Natural killer cell treated with Interleukin-12 subunit alpha and Interleukin-12 subunit beta and Interleukin-15 and Interleukin-18, amount 100 ng/mL, for 72 hours (primary cell): ENCODE data around the gene RBM4. TPM values are rescaled to one million over a fixed set of nuclear protein-coding genes. Genes with fewer than 3 reads are reported as not detected.

Experiments used
- ATAC-seq, 2 donors: fragments of 150-1000 bp; cut with Tn5 transposase in 1 of 2; sonication (Bioruptor Pico), chemical (Tn5 transposase) in 1 of 2; 2 replicates each; pipeline ENCODE4 v1.10.0; 2021
- DNase-seq: peaks from one replicate; pipeline ENCODE4 v3.0.0; 2022; ENCODE audit warnings: low spot score
- H3K27ac Mint-ChIP-seq, 2 donors: 1 replicate in 1 of 2; 2 replicates in 1 of 2; pipeline ENCODE4 v1.8.0; 2022; ENCODE audit warnings: mixed read lengths in 2 of 2, mild to moderate bottlenecking in 1 of 2, moderate library complexity in 1 of 2
- H3K27me3 Mint-ChIP-seq, 2 donors: 1 replicate in 1 of 2; 2 replicates in 1 of 2; pipeline ENCODE4 v1.8.0; 2022; ENCODE audit warnings: mixed read lengths in 2 of 2
- H3K36me3 Mint-ChIP-seq: one replicate; pipeline ENCODE4 v1.8.0; 2022; ENCODE audit warnings: mixed read lengths
- H3K4me1 Mint-ChIP-seq, 2 donors: 1 replicate in 1 of 2; 2 replicates in 1 of 2; pipeline ENCODE4 v1.8.0; 2022; ENCODE audit warnings: low read depth in 2 of 2, mixed read lengths in 2 of 2, mild to moderate bottlenecking in 1 of 2
- H3K4me3 Mint-ChIP-seq: one replicate; pipeline ENCODE4 v1.8.0; 2022; ENCODE audit warnings: mixed read lengths
- H3K9me3 Mint-ChIP-seq: 2 replicates; pipeline ENCODE4 v1.8.0; 2022; ENCODE audit warnings: mixed read lengths
- total RNA-seq, 2 donors: library from RNA; stranded (reverse); gene quantifications; one replicate each; pipeline ENCODE4 v1.2.3, GENCODE V29; 2022

RBM4 gene
- total RNA-seq, 2 donors from 2014 or later: 142 to 162 TPM

GRCh38 chr11:66651016-66651415 is 12.5 kb downstream of the RBM4 start:
- no peaks in the 10 kb centered on the region for H3K27me3 Mint-ChIP-seq
- ATAC-seq (peak in 1 of 2 donors; percentile 20), DNase-seq (no peak)
- peaks cover 22 to 24% of the 10 kb centered on the region in 2 donors for H3K4me1 Mint-ChIP-seq
- peaks cover 18% of the 10 kb centered on the region for H3K36me3 Mint-ChIP-seq
- no peaks in the 10 kb centered on the region for H3K9me3 Mint-ChIP-seq
- no peak overlapping the region for H3K4me3 Mint-ChIP-seq
- H3K27ac Mint-ChIP-seq: no peak overlapping the region

GRCh38 chr11:66652651-66653050 is 14.1 kb downstream of the RBM4 start:
- Mint-ChIP-seq H3K27me3 (no peaks in the 10 kb centered on the region), H3K4me1 (peaks cover 6 to 10% of the 10 kb centered on the region in 2 donors), H3K9me3 (no peaks in the 10 kb centered on the region), H3K27ac (peak overlapping the region in 1 of 2 donors; percentile 85), H3K4me3 (no peak overlapping the region), H3K36me3 (peaks cover 1% of the 10 kb centered on the region)
- DNase-seq: no peak
- ATAC-seq: no peak

- H3K27ac Mint-ChIP-seq: peak overlapping the region in 1 of 2 donors; percentile 85
Measured at GRCh38 chr11:66653123-66653522, 14.6 kb downstream of the RBM4 start.

GRCh38 chr11:66659763-66660162 is 21.3 kb downstream of the RBM4 start:
- Mint-ChIP-seq H3K27me3 (no peaks in the 10 kb centered on the region), H3K4me3 (no peak overlapping the region), H3K4me1 (peaks cover 10 to 11% of the 10 kb centered on the region in 2 donors), H3K9me3 (no peaks in the 10 kb centered on the region), H3K27ac (peak overlapping the region in 1 of 2 donors; percentile 7), H3K36me3 (peaks cover 7% of the 10 kb centered on the region)
- DNase-seq: no peak
- ATAC-seq: no peak

More at GRCh38 chr11:66653123-66653522, 14.6 kb downstream of the RBM4 start:
- DNase-seq (no peak), ATAC-seq (peak in 1 of 2 donors; percentile 31)
- no peaks in the 10 kb centered on the region for H3K9me3 Mint-ChIP-seq
- H3K4me3 Mint-ChIP-seq: no peak overlapping the region
- no peaks in the 10 kb centered on the region for H3K27me3 Mint-ChIP-seq
- H3K36me3 Mint-ChIP-seq: no peaks in the 10 kb centered on the region
- H3K4me1 Mint-ChIP-seq: peaks cover 4 to 9% of the 10 kb centered on the region in 2 donors

GRCh38 chr11:66663741-66664296 is 25.3 kb downstream of the RBM4 start:
- no peak for DNase-seq
- H3K4me3 Mint-ChIP-seq: no peak overlapping the region
- H3K27me3 Mint-ChIP-seq: no peaks in the 10 kb centered on the region
- no peaks in the 10 kb centered on the region for H3K9me3 Mint-ChIP-seq
- peaks cover 9 to 17% of the 10 kb centered on the region in 2 donors for H3K4me1 Mint-ChIP-seq
- ATAC-seq: no peak
- H3K36me3 Mint-ChIP-seq: peaks cover 18% of the 10 kb centered on the region
- H3K27ac Mint-ChIP-seq: no peak overlapping the region

GRCh38 chr11:66665369-66665768 is 26.9 kb downstream of the RBM4 start:
- DNase-seq (no peak), ATAC-seq (no peak)
- Mint-ChIP-seq H3K4me3 (no peak overlapping the region), H3K36me3 (peaks cover 17% of the 10 kb centered on the region), H3K4me1 (peaks cover 8 to 17% of the 10 kb centered on the region in 2 donors), H3K27ac (peak overlapping the region in 1 of 2 donors; percentile 6), H3K27me3 (no peaks in the 10 kb centered on the region), H3K9me3 (no peaks in the 10 kb centered on the region)

GRCh38 chr11:66670816-66671215 is 32.3 kb downstream of the RBM4 start:
- Mint-ChIP-seq H3K4me1 (peaks cover 18 to 24% of the 10 kb centered on the region in 2 donors), H3K4me3 (no peak overlapping the region), H3K9me3 (no peaks in the 10 kb centered on the region), H3K27ac (no peak overlapping the region), H3K27me3 (no peaks in the 10 kb centered on the region), H3K36me3 (peaks cover 12% of the 10 kb centered on the region)
- DNase-seq: no peak
- no peak for ATAC-seq

- Mint-ChIP-seq H3K4me3 (peak overlapping the region; percentile 11), H3K27ac (no peak overlapping the region), H3K4me1 (peaks cover 32 to 37% of the 10 kb centered on the region in 2 donors), H3K36me3 (peaks cover 6% of the 10 kb centered on the region), H3K9me3 (no peaks in the 10 kb centered on the region), H3K27me3 (no peaks in the 10 kb centered on the region)
- ATAC-seq (no peak), DNase-seq (no peak)
Measured at GRCh38 chr11:66674964-66675602, 36.6 kb downstream of the RBM4 start.

GRCh38 chr11:66676282-66676919 is 37.9 kb downstream of the RBM4 start:
- peak overlapping the region; percentile 97 for H3K4me3 Mint-ChIP-seq
- peak overlapping the region; percentile 90 to 94 for H3K27ac Mint-ChIP-seq
- no peaks in the 10 kb centered on the region for H3K27me3 Mint-ChIP-seq
- peaks cover 29 to 37% of the 10 kb centered on the region in 2 donors for H3K4me1 Mint-ChIP-seq
- H3K9me3 Mint-ChIP-seq: no peaks in the 10 kb centered on the region
- ATAC-seq: no peak
- peaks cover 6% of the 10 kb centered on the region for H3K36me3 Mint-ChIP-seq
- DNase-seq: no peak

- H3K27ac Mint-ChIP-seq: peak overlapping the region; percentile 90 to 94
- peak overlapping the region; percentile 97 for H3K4me3 Mint-ChIP-seq
- peaks cover 6% of the 10 kb centered on the region for H3K36me3 Mint-ChIP-seq
- no peak for DNase-seq
- no peak for ATAC-seq
- no peaks in the 10 kb centered on the region for H3K9me3 Mint-ChIP-seq
- peaks cover 29 to 37% of the 10 kb centered on the region in 2 donors for H3K4me1 Mint-ChIP-seq
- no peaks in the 10 kb centered on the region for H3K27me3 Mint-ChIP-seq
Measured at GRCh38 chr11:66676931-66677598, 38.6 kb downstream of the RBM4 start.

GRCh38 chr11:66677599-66678375 is 39.3 kb downstream of the RBM4 start, which contains the start of gene RBM4B:
Gene RBM4B (minus strand): TSS chr11:66677887. CDS start chr11:66677079, 808 bp downstream.
- Mint-ChIP-seq H3K9me3 (no peaks in the 10 kb centered on the region), H3K27ac (peak within 1 kb of the TSS; percentile 90 to 94), H3K27me3 (no peaks in the 10 kb centered on the region), H3K4me1 (peaks cover 29 to 37% of the 10 kb centered on the region in 2 donors), H3K36me3 (peaks cover 6% of the 10 kb centered on the region), H3K4me3 (peak within 1 kb of the TSS; percentile 97)
- DNase-seq (peak; percentile 97), ATAC-seq (peak; percentile 97 to 98)

- Mint-ChIP-seq H3K27me3 (no peaks in the 10 kb centered on the region), H3K4me1 (peaks cover 22 to 24% of the 10 kb centered on the region in 2 donors), H3K9me3 (no peaks in the 10 kb centered on the region), H3K36me3 (peaks cover 4% of the 10 kb centered on the region), H3K4me3 (no peak overlapping the region), H3K27ac (no peak overlapping the region)
- DNase-seq (no peak), ATAC-seq (no peak)
Measured at GRCh38 chr11:66680966-66681645, 42.6 kb downstream of the RBM4 start.

GRCh38 chr11:66683877-66684276 is 45.4 kb downstream of the RBM4 start:
- H3K27ac Mint-ChIP-seq: no peak overlapping the region
- peaks cover 0 to 3% of the 10 kb centered on the region in 2 donors for H3K4me1 Mint-ChIP-seq
- no peaks in the 10 kb centered on the region for H3K36me3 Mint-ChIP-seq
- DNase-seq: no peak
- ATAC-seq: no peak
- H3K27me3 Mint-ChIP-seq: no peaks in the 10 kb centered on the region
- no peaks in the 10 kb centered on the region for H3K9me3 Mint-ChIP-seq
- H3K4me3 Mint-ChIP-seq: no peak overlapping the region
